T-cell (primary cell): ENCODE results near the gene GRIK4. TPM values are rescaled to one million over a fixed set of nuclear protein-coding genes. Genes with fewer than 3 reads are reported as not detected.

ENCODE experiments used
- ATAC-seq, 4 experiments: fragments of 200-7000 bp in 3 of 4; fragments of 150-1000 bp in 1 of 4; cut with Tn5 transposase; replicated peaks in 1 of 4; 1 replicate in 3 of 4; 2 replicates in 1 of 4; pipeline ENCODE4 v1.10.0; 2021; ENCODE audit warnings: moderate library complexity in 3 of 4, mild to moderate bottlenecking in 2 of 4, moderate number of reproducible peaks in 1 of 4
- CTCF ChIA-PET, 2 donors: fragments of 300-600 bp; sonication (Branson Sonifier 250); formaldehyde crosslinking; loops; one replicate each; lab custom pipeline; 2022; ENCODE audit warnings: antibody characterized with exemption in 2 of 2; lab: Charles Lee
- POLR2A ChIA-PET, 2 donors: fragments of 300-600 bp; sonication (Branson Sonifier 250); formaldehyde crosslinking; loops; one replicate each; lab custom pipeline; 2022; ENCODE audit warnings: antibody characterized with exemption in 2 of 2; lab: Charles Lee
- DNase-seq, 35 experiments: peaks; one replicate each; pipeline versions ENCODE4 v3.0.0 to v3.0.0-alpha.2; 2013 to 2023
- H3K27ac ChIP-seq: one replicate; pipeline ENCODE4 v1.5.1; 2013; ENCODE audit warnings: low read length
- H3K27me3 ChIP-seq, 2 experiments: replicated peaks in 1 of 2; 1 replicate in 1 of 2; 2 replicates in 1 of 2; pipeline versions ENCODE4 v1.6.1 to v1.7.0; 2013; ENCODE audit warnings: low read length in 1 of 2, mixed read lengths in 1 of 2; ENCODE audit not compliant: control insufficient read depth in 2 of 2, insufficient read depth in 2 of 2; ENCODE audit errors: extremely low read depth in 1 of 2
- H3K36me3 ChIP-seq, 2 donors: 1 replicate in 1 of 2; 2 replicates in 1 of 2; pipeline versions ENCODE4 v1.6.1 to v1.7.0; 2013; ENCODE audit warnings: low read length in 1 of 2; ENCODE audit not compliant: control insufficient read depth in 2 of 2, insufficient read depth in 1 of 2; ENCODE audit errors: extremely low read depth in 1 of 2
- H3K4me1 ChIP-seq, 2 experiments: 1 replicate in 1 of 2; 2 replicates in 1 of 2; pipeline versions ENCODE4 v1.6.1 to v1.7.0; 2013; ENCODE audit warnings: low read length in 2 of 2, mixed read lengths in 1 of 2; ENCODE audit not compliant: insufficient read depth in 2 of 2, control insufficient read depth in 1 of 2; ENCODE audit errors: extremely low read depth in 1 of 2
- H3K4me3 ChIP-seq, 2 donors: 1 replicate in 1 of 2; 2 replicates in 1 of 2; pipeline versions ENCODE4 v1.5.1 to v1.7.0; 2013; ENCODE audit warnings: mild to moderate bottlenecking in 2 of 2, low read length in 1 of 2, moderate library complexity in 1 of 2; ENCODE audit not compliant: control insufficient read depth in 1 of 2; ENCODE audit errors: extremely low read depth in 1 of 2
- H3K9me3 ChIP-seq: 2 replicates; pipeline ENCODE4 v1.7.0; 2013
- H3K27ac Mint-ChIP-seq, 2 donors: one replicate each; pipeline ENCODE4 v1.8.0; 2020 to 2021; ENCODE audit warnings: mild to moderate bottlenecking in 2 of 2, mixed read lengths in 2 of 2
- H3K27me3 Mint-ChIP-seq, 2 donors: one replicate each; pipeline ENCODE4 v1.8.0; 2021 to 2022; ENCODE audit warnings: mixed read lengths in 2 of 2
- H3K36me3 Mint-ChIP-seq: one replicate; pipeline ENCODE4 v1.8.0; 2021; ENCODE audit warnings: mixed read lengths
- H3K4me1 Mint-ChIP-seq, 3 donors: one replicate each; pipeline ENCODE4 v1.8.0; 2020 to 2022; ENCODE audit warnings: mixed read lengths in 3 of 3, mild to moderate bottlenecking in 1 of 3
- H3K4me3 Mint-ChIP-seq, 3 donors: one replicate each; pipeline ENCODE4 v1.8.0; 2020 to 2022; ENCODE audit warnings: mild to moderate bottlenecking in 3 of 3, mixed read lengths in 3 of 3, moderate library complexity in 3 of 3
- H3K9me3 Mint-ChIP-seq, 3 donors: one replicate each; pipeline ENCODE4 v1.8.0; 2020 to 2022; ENCODE audit warnings: mixed read lengths in 3 of 3
- WGBS: methylation state at CpG from one replicate; pipeline ENCODE4 v1.1.5; 2013; ENCODE audit warnings: missing lambda C conversion rate; ENCODE audit not compliant: insufficient coverage; 5-methylcytosine and 5-hydroxymethylcytosine counted together
- total RNA-seq, 35 experiments: library from RNA in 6 of 35; stranded (reverse) in 6 of 35; fragments of 120-200 nt in 1 of 35; gene quantifications; one replicate each; pipeline versions ENCODE4 v1.2.1 to v1.2.4 and lab custom pipeline; 2013 to 2026

GRIK4 gene
- total RNA-seq, 5 donors from 2014 or later (not counting 1 experiment from before 2014, with no cell fraction given), result 0.09 TPM; not detected in 4

GRCh38 chr11:120522021-120522420, 10.5 kb downstream of the GRIK4 start:
- no peak overlapping the region for H3K4me3 ChIP-seq
- CTCF ChIA-PET, result no interaction called here
- no peaks in the 10 kb centered on the region for H3K9me3 Mint-ChIP-seq
- peaks cover 0 to 64% of the 10 kb centered on the region in 2 experiments for H3K27me3 ChIP-seq
- peaks cover 11 to 29% of the 10 kb centered on the region in 2 donors for H3K27me3 Mint-ChIP-seq
- H3K4me1 Mint-ChIP-seq, result no peaks in the 10 kb centered on the region
- POLR2A ChIA-PET, result no interaction called here
- no peaks in the 10 kb centered on the region for H3K36me3 Mint-ChIP-seq
- H3K4me1 ChIP-seq, result no peaks in the 10 kb centered on the region
- H3K9me3 ChIP-seq, result no peaks in the 10 kb centered on the region
- H3K36me3 ChIP-seq, result no peaks in the 10 kb centered on the region
- DNase-seq, result no peak
- H3K27ac ChIP-seq, result no peak overlapping the region
- WGBS, result 79% methylated on average over 11 of the region's 11 CpGs
- no peak for ATAC-seq
- H3K4me3 Mint-ChIP-seq, result no peak overlapping the region
- H3K27ac Mint-ChIP-seq, result no peak overlapping the region

GRCh38 chr11:120522736-120523135, 11.2 kb downstream of the GRIK4 start:
- POLR2A ChIA-PET, result no interaction called here
- WGBS, result 94% methylated on average over 2 of the region's 3 CpGs
- no peak for ATAC-seq
- Histone ChIP-seq H3K27ac (no peak overlapping the region), H3K36me3 (no peaks in the 10 kb centered on the region), H3K4me3 (no peak overlapping the region), H3K9me3 (no peaks in the 10 kb centered on the region), H3K27me3 (peaks cover 0 to 64% of the 10 kb centered on the region in 2 experiments), H3K4me1 (no peaks in the 10 kb centered on the region)
- no peaks in the 10 kb centered on the region for H3K9me3 Mint-ChIP-seq
- peaks cover 5 to 26% of the 10 kb centered on the region in 2 donors for H3K27me3 Mint-ChIP-seq
- H3K4me3 Mint-ChIP-seq, result no peak overlapping the region
- CTCF ChIA-PET, result no interaction called here
- no peaks in the 10 kb centered on the region for H3K36me3 Mint-ChIP-seq
- H3K27ac Mint-ChIP-seq, result no peak overlapping the region
- DNase-seq, result no peak
- no peaks in the 10 kb centered on the region for H3K4me1 Mint-ChIP-seq

DNA sequence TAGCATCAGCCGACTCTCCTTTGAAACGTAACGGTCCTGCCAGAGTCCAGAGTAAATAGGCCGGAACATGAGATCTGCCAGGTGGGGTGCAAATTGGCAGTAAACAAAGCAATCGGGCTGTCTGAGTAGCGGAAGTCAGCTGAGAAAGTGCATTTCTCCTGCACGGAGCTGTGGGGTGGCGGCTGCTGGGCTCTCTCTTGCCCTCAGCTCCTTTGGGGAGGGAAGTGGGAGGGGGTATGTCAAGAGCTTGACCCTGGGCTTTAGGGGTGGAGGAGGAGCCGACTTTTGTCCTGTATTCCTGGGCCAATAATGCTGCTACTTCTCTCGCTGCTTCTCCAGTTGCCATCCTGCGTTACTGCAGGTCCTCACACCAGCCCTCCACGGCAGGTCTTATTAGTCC, 11.6 kb downstream of the GRIK4 start:
- Histone ChIP-seq H3K27ac (no peak overlapping the region), H3K27me3 (peaks cover 0 to 63% of the 10 kb centered on the region in 2 experiments), H3K4me3 (no peak overlapping the region), H3K4me1 (no peaks in the 10 kb centered on the region), H3K9me3 (no peaks in the 10 kb centered on the region), H3K36me3 (no peaks in the 10 kb centered on the region)
- Mint-ChIP-seq H3K4me3 (no peak overlapping the region), H3K27ac (no peak overlapping the region), H3K27me3 (peaks cover 5 to 25% of the 10 kb centered on the region in 2 donors), H3K36me3 (no peaks in the 10 kb centered on the region), H3K9me3 (no peaks in the 10 kb centered on the region), H3K4me1 (no peaks in the 10 kb centered on the region)
- ATAC-seq (no peak), DNase-seq (no peak)
- 54% methylated on average over 10 of the region's 12 CpGs for WGBS
- POLR2A ChIA-PET, result no interaction called here
- CTCF ChIA-PET, result interaction anchor here in 1 of 2 donors (0.5 kb wide), 1 partner anchor 16 kb away, joined by 3 read pairs; no protein-coding TSS in a partner anchor

- POLR2A ChIA-PET, result no interaction called here
Observed at GRCh38 chr11:120524536-120525085, 13.1 kb downstream of the GRIK4 start.

GRCh38 chr11:120525261-120526171, 14.0 kb downstream of the GRIK4 start:
- WGBS, result 100% methylated on average over 1 of the region's 16 CpGs
- ChIA-PET CTCF (no interaction called here), POLR2A (no interaction called here)
- Histone ChIP-seq H3K27me3 (peaks cover 0 to 69% of the 10 kb centered on the region in 2 experiments), H3K36me3 (no peaks in the 10 kb centered on the region), H3K9me3 (no peaks in the 10 kb centered on the region), H3K4me1 (no peaks in the 10 kb centered on the region), H3K27ac (no peak overlapping the region), H3K4me3 (no peak overlapping the region)
- Mint-ChIP-seq H3K36me3 (no peaks in the 10 kb centered on the region), H3K9me3 (peaks cover 0 to 3% (median 0%) of the 10 kb centered on the region in 3 donors), H3K4me1 (no peaks in the 10 kb centered on the region), H3K27ac (no peak overlapping the region), H3K4me3 (no peak overlapping the region), H3K27me3 (peaks cover 11 to 39% of the 10 kb centered on the region in 2 donors)
- ATAC-seq (no peak), DNase-seq (no peak)

More at GRCh38 chr11:120524536-120525085, 13.1 kb downstream of the GRIK4 start:
- H3K4me1 ChIP-seq, result no peaks in the 10 kb centered on the region
- H3K4me1 Mint-ChIP-seq, result no peaks in the 10 kb centered on the region
- CTCF ChIA-PET, result interaction anchor here in 1 of 2 donors (0.5 kb wide), 1 partner anchor 430 kb away, joined by 6 read pairs; no protein-coding TSS in a partner anchor
- H3K9me3 ChIP-seq, result no peaks in the 10 kb centered on the region
- H3K9me3 Mint-ChIP-seq, result peaks cover 0 to 3% (median 0%) of the 10 kb centered on the region in 3 donors
- no peak overlapping the region for H3K27ac Mint-ChIP-seq
- H3K27ac ChIP-seq, result no peak overlapping the region
- WGBS, result 93% methylated on average over 5 of the region's 9 CpGs
- H3K4me3 ChIP-seq, result no peak overlapping the region
- peaks cover 0 to 64% of the 10 kb centered on the region in 2 experiments for H3K27me3 ChIP-seq
- H3K27me3 Mint-ChIP-seq, result peaks cover 11 to 37% of the 10 kb centered on the region in 2 donors
- ATAC-seq (no peak), DNase-seq (no peak)
- no peaks in the 10 kb centered on the region for H3K36me3 Mint-ChIP-seq
- H3K4me3 Mint-ChIP-seq, result no peak overlapping the region
- H3K36me3 ChIP-seq, result no peaks in the 10 kb centered on the region

DNA sequence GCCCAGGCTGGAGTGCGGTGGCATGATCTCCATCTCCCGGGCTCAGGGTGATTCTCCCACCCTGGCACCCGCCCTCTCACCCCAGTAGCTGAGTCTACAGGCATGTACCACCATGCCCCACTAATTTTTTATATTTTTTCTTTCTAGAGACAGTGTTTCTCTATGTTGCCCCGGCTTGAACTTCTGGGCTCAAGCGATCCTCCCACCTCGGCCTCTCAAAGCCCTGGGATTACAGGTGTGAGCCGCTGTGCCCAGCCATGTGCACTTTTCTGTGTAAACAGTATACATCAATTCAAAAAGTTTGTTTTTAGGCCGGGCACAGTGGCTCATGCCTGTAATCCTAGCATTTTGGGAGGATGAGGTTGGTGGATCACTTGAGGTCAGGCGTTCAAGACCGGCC, 14.7 kb downstream of the GRIK4 start:
- H3K36me3 ChIP-seq, result no peaks in the 10 kb centered on the region
- no peaks in the 10 kb centered on the region for H3K4me1 Mint-ChIP-seq
- ATAC-seq, result no peak
- no peaks in the 10 kb centered on the region for H3K36me3 Mint-ChIP-seq
- no peak overlapping the region for H3K4me3 ChIP-seq
- peaks cover 0 to 3% (median 0%) of the 10 kb centered on the region in 3 donors for H3K9me3 Mint-ChIP-seq
- no peaks in the 10 kb centered on the region for H3K9me3 ChIP-seq
- H3K4me3 Mint-ChIP-seq, result no peak overlapping the region
- peaks cover 15 to 39% of the 10 kb centered on the region in 2 donors for H3K27me3 Mint-ChIP-seq
- H3K27ac Mint-ChIP-seq, result no peak overlapping the region
- no peak for DNase-seq
- CTCF ChIA-PET, result interaction anchor here in 1 of 2 donors (0.6 kb wide), 1 partner anchor 48 kb away, joined by 4 read pairs; no protein-coding TSS in a partner anchor
- no peak overlapping the region for H3K27ac ChIP-seq
- POLR2A ChIA-PET, result no interaction called here
- 95% methylated on average over 5 of the region's 10 CpGs for WGBS
- H3K27me3 ChIP-seq, result peaks cover 0 to 68% of the 10 kb centered on the region in 2 experiments
- no peaks in the 10 kb centered on the region for H3K4me1 ChIP-seq
